Thymus (tissue), 11 donors: ENCODE measurements around the gene PHLDA1. TPM values are rescaled to one million over a fixed set of nuclear protein-coding genes. Genes with fewer than 3 reads are reported as not detected.

Experiments
- DNase-seq, 9 donors: peaks; one replicate each; pipeline ENCODE4 v3.0.0-alpha.2; 2013; ENCODE audit warnings: low spot score in 9 of 9, low read depth in 6 of 9, missing footprints in 1 of 9
- H3K27ac ChIP-seq, 2 donors: one replicate each; pipeline ENCODE4 v1.5.1; 2013; ENCODE audit warnings: control low read depth in 1 of 2, low read depth in 1 of 2, low read length in 1 of 2, mild to moderate bottlenecking in 1 of 2, moderate library complexity in 1 of 2
- H3K27me3 ChIP-seq, 2 donors: one replicate each; pipeline ENCODE4 v1.5.1; 2013; ENCODE audit warnings: low read length in 1 of 2; ENCODE audit not compliant: control insufficient read depth in 2 of 2, insufficient read depth in 1 of 2
- H3K36me3 ChIP-seq, 2 donors: one replicate each; pipeline ENCODE4 v1.5.1; 2013; ENCODE audit warnings: low read length in 1 of 2, mild to moderate bottlenecking in 1 of 2, moderate library complexity in 1 of 2; ENCODE audit not compliant: control insufficient read depth in 2 of 2, insufficient read depth in 2 of 2
- H3K4me1 ChIP-seq, 2 donors: one replicate each; pipeline ENCODE4 v1.5.1; 2013; ENCODE audit warnings: low read length in 2 of 2; ENCODE audit not compliant: control insufficient read depth in 2 of 2, insufficient read depth in 2 of 2
- H3K4me3 ChIP-seq, 2 donors: one replicate each; pipeline ENCODE4 v1.5.1; 2013; ENCODE audit warnings: low read length in 2 of 2, control low read depth in 1 of 2, mild to moderate bottlenecking in 1 of 2
- H3K9me3 ChIP-seq, 2 donors: one replicate each; pipeline ENCODE4 v1.5.1; 2013; ENCODE audit warnings: low read length in 1 of 2, mild to moderate bottlenecking in 1 of 2; ENCODE audit not compliant: control insufficient read depth in 2 of 2, insufficient read depth in 1 of 2
- WGBS: extraction: QIAGEN DNeasy Blood & Tissue Kit; methylation state at CpG from one replicate; pipeline ENCODE4 v1.1.7; 2013; 5-methylcytosine and 5-hydroxymethylcytosine counted together
- polyA plus RNA-seq: library from polyadenylated mRNA; stranded (reverse); fragments of 200-250 nt; gene quantifications from one replicate; pipeline ENCODE4 v1.2.3, GENCODE V29; 2013
- total RNA-seq: library from RNA; stranded (reverse); fragments of 120-200 nt; gene quantifications from one replicate; pipeline ENCODE4 v1.2.4, GENCODE V29; 2013
- donor health status: healthy.

Gene PHLDA1
- total and polyA plus RNA-seq, 2 donors: 7.1 to 8.3 TPM

- Histone ChIP-seq H3K4me3 (no peak overlapping the region), H3K4me1 (peaks cover 0 to 7% of the 10 kb centered on the region in 2 donors), H3K27me3 (no peaks in the 10 kb centered on the region), H3K9me3 (no peaks in the 10 kb centered on the region), H3K27ac (no peak overlapping the region), H3K36me3 (no peaks in the 10 kb centered on the region)
- DNase-seq: no peak
- WGBS: 99% methylated on average over 1 of the region's 1 CpG
Observed at GRCh38 chr12:76002598-76003354, 28.8 kb downstream of the PHLDA1 start.

- no peak for DNase-seq
- Histone ChIP-seq H3K4me1 (no peaks in the 10 kb centered on the region), H3K27me3 (no peaks in the 10 kb centered on the region), H3K36me3 (no peaks in the 10 kb centered on the region), H3K4me3 (no peak overlapping the region), H3K9me3 (no peaks in the 10 kb centered on the region), H3K27ac (no peak overlapping the region)
- 97% methylated on average over 4 of the region's 4 CpGs for WGBS
Observed at GRCh38 chr12:75998292-75999063, 33.1 kb downstream of the PHLDA1 start.

- WGBS: 98% methylated on average over 3 of the region's 3 CpGs
- no peaks in the 10 kb centered on the region for H3K36me3 ChIP-seq
- no peaks in the 10 kb centered on the region for H3K9me3 ChIP-seq
- no peaks in the 10 kb centered on the region for H3K4me1 ChIP-seq
- no peak for DNase-seq
- H3K27me3 ChIP-seq: no peaks in the 10 kb centered on the region
- H3K27ac ChIP-seq: no peak overlapping the region
- H3K4me3 ChIP-seq: no peak overlapping the region
Observed at GRCh38 chr12:75997658-75998057, 33.9 kb downstream of the PHLDA1 start.

GRCh38 chr12:75996861-75997447 is 34.6 kb downstream of the PHLDA1 start:
- H3K27ac ChIP-seq: no peak overlapping the region
- no peaks in the 10 kb centered on the region for H3K27me3 ChIP-seq
- no peaks in the 10 kb centered on the region for H3K9me3 ChIP-seq
- WGBS: 89% methylated on average over 1 of the region's 1 CpG
- DNase-seq: no peak
- no peaks in the 10 kb centered on the region for H3K4me1 ChIP-seq
- no peaks in the 10 kb centered on the region for H3K36me3 ChIP-seq
- H3K4me3 ChIP-seq: no peak overlapping the region

DNA sequence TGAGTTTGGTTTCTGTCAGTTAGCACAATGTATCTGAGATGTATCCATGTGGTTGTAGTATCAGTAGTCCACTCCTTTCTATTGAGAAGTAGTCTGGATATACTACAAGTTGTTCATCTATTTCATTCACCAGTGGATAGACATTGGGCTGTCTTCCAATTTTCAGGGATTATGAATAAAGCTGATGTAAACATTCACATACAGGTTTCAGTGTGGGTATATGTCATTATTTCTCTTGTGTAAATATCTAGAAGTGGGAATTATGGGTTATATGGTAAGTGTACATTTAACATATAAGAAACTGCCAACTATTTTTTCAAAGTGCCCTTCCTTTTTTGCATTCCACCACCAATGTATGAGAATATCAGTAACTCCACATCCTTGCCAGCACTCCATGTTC is 35.9 kb downstream of the PHLDA1 start:
- Histone ChIP-seq H3K36me3 (no peaks in the 10 kb centered on the region), H3K27me3 (no peaks in the 10 kb centered on the region), H3K27ac (no peak overlapping the region), H3K4me3 (no peak overlapping the region), H3K9me3 (no peaks in the 10 kb centered on the region), H3K4me1 (no peaks in the 10 kb centered on the region)
- no peak for DNase-seq

DNA sequence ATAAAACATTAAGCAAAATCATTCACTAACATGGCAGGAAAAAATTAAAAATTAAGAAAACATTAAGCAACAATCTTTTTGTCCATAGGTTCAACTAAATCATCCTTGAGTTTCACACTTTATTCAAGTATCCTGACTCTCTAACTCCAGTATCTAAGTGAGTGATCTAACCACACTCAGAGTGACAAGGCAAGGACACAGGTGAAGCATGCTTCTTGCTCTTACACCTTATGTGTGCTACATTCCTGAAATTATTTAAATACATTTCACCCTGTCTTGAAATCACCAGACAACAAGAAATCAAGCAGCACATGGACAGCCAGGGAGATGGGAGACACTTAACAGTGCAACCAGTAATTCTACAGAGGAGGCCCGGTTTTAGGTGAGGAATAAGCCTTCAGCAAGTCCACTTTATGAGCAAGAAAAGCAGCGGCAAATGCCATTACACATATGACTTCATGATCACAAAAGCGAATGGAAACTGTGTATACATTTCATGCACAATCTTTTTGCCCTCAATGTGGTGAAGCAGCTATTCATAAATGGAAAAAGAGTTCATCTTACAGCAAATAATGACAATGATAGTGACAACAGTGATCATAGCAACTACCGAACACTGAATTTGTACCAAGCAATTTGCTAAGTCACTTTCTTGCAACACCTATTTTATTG is 37.4 kb downstream of the PHLDA1 start:
- H3K9me3 ChIP-seq: no peaks in the 10 kb centered on the region
- H3K27me3 ChIP-seq: no peaks in the 10 kb centered on the region
- H3K36me3 ChIP-seq: no peaks in the 10 kb centered on the region
- H3K4me1 ChIP-seq: no peaks in the 10 kb centered on the region
- 96% methylated on average over 4 of the region's 4 CpGs for WGBS
- H3K27ac ChIP-seq: no peak overlapping the region
- no peak overlapping the region for H3K4me3 ChIP-seq
- DNase-seq: no peak

- no peak for DNase-seq
- WGBS: 73% methylated on average over 5 of the region's 5 CpGs
- Histone ChIP-seq H3K4me3 (no peak overlapping the region), H3K9me3 (no peaks in the 10 kb centered on the region), H3K27me3 (no peaks in the 10 kb centered on the region), H3K36me3 (no peaks in the 10 kb centered on the region), H3K4me1 (no peaks in the 10 kb centered on the region), H3K27ac (no peak overlapping the region)
Observed at GRCh38 chr12:75991753-75992152, 39.8 kb downstream of the PHLDA1 start.

DNA sequence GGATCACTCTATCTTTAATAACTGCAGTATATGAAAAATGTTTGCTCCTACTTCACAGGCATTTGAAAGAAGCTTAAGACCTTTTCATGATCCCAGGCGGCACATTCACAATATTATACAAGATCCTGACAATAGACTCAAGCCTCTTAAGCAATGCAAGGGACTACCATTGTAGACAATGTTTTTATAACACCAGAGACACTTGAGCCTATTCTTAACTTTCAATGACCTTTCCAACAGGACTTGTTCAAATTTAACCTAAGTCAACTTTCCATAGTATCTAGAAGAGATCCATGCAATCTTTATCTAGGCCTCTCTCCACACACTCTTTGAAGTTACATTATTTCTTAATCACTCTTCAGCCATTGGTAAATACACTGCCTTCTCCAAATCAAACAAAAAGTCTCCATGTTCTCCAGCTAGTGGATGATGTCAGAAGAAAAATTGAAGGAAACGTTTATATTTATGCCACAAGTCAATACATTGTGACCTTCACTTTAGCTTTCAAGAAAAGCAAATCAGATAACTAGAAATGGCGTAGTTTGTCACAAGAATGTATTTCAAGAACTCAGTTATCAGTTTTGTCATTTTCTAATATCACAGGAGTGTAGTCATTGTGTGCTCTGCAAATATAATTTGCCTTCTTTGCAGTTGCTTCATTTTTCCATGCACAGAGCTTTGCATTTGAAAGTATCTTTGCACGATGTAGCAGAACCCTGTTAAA is 41.2 kb downstream of the PHLDA1 start:
- Histone ChIP-seq H3K4me1 (no peaks in the 10 kb centered on the region), H3K4me3 (no peak overlapping the region), H3K27ac (no peak overlapping the region), H3K36me3 (no peaks in the 10 kb centered on the region), H3K9me3 (no peaks in the 10 kb centered on the region), H3K27me3 (no peaks in the 10 kb centered on the region)
- no peak for DNase-seq
- 94% methylated on average over 4 of the region's 4 CpGs for WGBS
